SK-N-SH (cell line): Measurements from ENCODE around the gene ZNF496.

Experiments
- CHD2 ChIP-seq: fragments of 150-350 bp; IDR thresholded peaks from 2 replicates; pipeline ENCODE4 v1.6.1; 2018; ENCODE audit warnings: low read length; ENCODE audit not compliant: partially characterized antibody
- ELF1 ChIP-seq: IDR thresholded peaks from 2 replicates; pipeline ENCODE4 v1.4.0; 2012
- EZH2phosphoT487 ChIP-seq: fragments of 200-600 bp; sonication (generic); IDR thresholded peaks from 2 replicates; pipeline ENCODE4 v1.6.1; 2017; ENCODE audit warnings: low read depth, mixed run types, mild to moderate bottlenecking, antibody characterized with exemption, moderate library complexity, borderline replicate concordance
- GATA2 ChIP-seq: sonication (generic); formaldehyde crosslinking; IDR thresholded peaks from 2 replicates; pipeline ENCODE4 v1.5.0; 2020; ENCODE audit warnings: mild to moderate bottlenecking, missing genetic modification reagents
- MAX ChIP-seq: IDR thresholded peaks from 2 replicates; pipeline ENCODE4 v1.4.0; 2012; ENCODE audit warnings: low read depth
- MEF2A ChIP-seq: IDR thresholded peaks from 2 replicates; pipeline ENCODE4 v1.4.0; 2012; ENCODE audit warnings: low read depth, borderline replicate concordance
- MXI1 ChIP-seq: IDR thresholded peaks from 2 replicates; pipeline ENCODE4 v1.6.1; 2012; ENCODE audit warnings: mild to moderate bottlenecking, low read depth, low read length, improper control_type of control experiment
- RAD21 ChIP-seq: IDR thresholded peaks from 2 replicates; pipeline ENCODE4 v1.6.1; 2012; ENCODE audit warnings: mild to moderate bottlenecking, low read length
- RFX5 ChIP-seq: IDR thresholded peaks from 2 replicates; pipeline ENCODE4 v1.6.1; 2012; ENCODE audit warnings: mild to moderate bottlenecking, improper control_type of control experiment, low read length
- SIN3A ChIP-seq: IDR thresholded peaks from 2 replicates; pipeline ENCODE4 v1.6.1; 2012; ENCODE audit warnings: low read depth, mild to moderate bottlenecking, low read length, moderate library complexity, borderline replicate concordance
- SMC3 ChIP-seq: IDR thresholded peaks from 2 replicates; pipeline ENCODE4 v1.6.1; 2012; ENCODE audit warnings: low read depth, low read length, improper control_type of control experiment
- TAF1 ChIP-seq: IDR thresholded peaks from 2 replicates; pipeline ENCODE4 v1.6.1; 2012; ENCODE audit warnings: low read depth, mild to moderate bottlenecking, low read length, moderate library complexity, borderline replicate concordance
- YY1 ChIP-seq: IDR thresholded peaks from 2 replicates; pipeline ENCODE4 v1.4.0; 2012; ENCODE audit warnings: low read depth, mild to moderate bottlenecking
- TF ChIP-seq, protein P1 (sequence below): fragments of 200-600 bp; sonication (generic); IDR thresholded peaks from 2 replicates; pipeline ENCODE4 v1.6.1; 2017; ENCODE audit warnings: antibody characterized with exemption, mild to moderate bottlenecking, moderate library complexity

DNA sequence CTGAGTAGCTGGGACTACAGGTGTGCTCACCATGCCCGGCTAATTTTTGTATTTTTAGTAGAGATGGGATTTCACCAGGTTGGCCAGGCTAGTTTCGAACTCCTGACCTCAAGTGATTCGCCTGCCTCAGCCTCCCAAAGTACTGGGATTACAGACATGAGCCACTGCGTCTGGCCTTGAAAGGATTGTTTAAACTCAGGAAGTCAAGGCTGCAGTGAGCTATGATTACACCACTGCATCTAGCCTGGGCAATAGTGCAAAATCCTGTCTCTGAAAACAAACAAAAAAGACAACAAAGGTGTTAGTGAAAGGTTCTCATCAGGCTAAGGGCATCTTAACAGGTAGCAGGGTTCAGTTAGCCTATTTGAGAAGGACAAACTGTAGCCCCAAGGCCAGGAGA is 14.2 kb upstream of the ZNF496 start:
- TF ChIP-seq TAF1, result no peak
- TF ChIP-seq, protein P1, sequence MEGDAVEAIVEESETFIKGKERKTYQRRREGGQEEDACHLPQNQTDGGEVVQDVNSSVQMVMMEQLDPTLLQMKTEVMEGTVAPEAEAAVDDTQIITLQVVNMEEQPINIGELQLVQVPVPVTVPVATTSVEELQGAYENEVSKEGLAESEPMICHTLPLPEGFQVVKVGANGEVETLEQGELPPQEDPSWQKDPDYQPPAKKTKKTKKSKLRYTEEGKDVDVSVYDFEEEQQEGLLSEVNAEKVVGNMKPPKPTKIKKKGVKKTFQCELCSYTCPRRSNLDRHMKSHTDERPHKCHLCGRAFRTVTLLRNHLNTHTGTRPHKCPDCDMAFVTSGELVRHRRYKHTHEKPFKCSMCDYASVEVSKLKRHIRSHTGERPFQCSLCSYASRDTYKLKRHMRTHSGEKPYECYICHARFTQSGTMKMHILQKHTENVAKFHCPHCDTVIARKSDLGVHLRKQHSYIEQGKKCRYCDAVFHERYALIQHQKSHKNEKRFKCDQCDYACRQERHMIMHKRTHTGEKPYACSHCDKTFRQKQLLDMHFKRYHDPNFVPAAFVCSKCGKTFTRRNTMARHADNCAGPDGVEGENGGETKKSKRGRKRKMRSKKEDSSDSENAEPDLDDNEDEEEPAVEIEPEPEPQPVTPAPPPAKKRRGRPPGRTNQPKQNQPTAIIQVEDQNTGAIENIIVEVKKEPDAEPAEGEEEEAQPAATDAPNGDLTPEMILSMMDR, result no peak
- no peak for TF ChIP-seq EZH2phosphoT487
- TF ChIP-seq MAX, result no peak
- no peak for TF ChIP-seq SMC3
- TF ChIP-seq MEF2A, result no peak
- no peak for TF ChIP-seq RFX5
- TF ChIP-seq SIN3A, result no peak
- no peak for TF ChIP-seq MXI1
- no peak for TF ChIP-seq ELF1
- TF ChIP-seq YY1, result no peak
- no peak for TF ChIP-seq RAD21
- no peak for TF ChIP-seq CHD2
- no peak for TF ChIP-seq GATA2 (CRISPR knock-in tag)
